Suppressor macrophage treated with lipopolysaccharide for 4 hours (primary cell): Measurements from ENCODE around the gene AHI1.

Experiments used
- DNase-seq: peaks from one replicate; pipeline ENCODE4 v3.0.0-alpha.2; 2020

AHI1 gene

GRCh38 chr6:135449246-135449645 lies 48.3 kb downstream of the AHI1 start:
- no peak for DNase-seq

GRCh38 chr6:135440087-135440792 lies 57.3 kb downstream of the AHI1 start:
- DNase-seq: no peak

DNA sequence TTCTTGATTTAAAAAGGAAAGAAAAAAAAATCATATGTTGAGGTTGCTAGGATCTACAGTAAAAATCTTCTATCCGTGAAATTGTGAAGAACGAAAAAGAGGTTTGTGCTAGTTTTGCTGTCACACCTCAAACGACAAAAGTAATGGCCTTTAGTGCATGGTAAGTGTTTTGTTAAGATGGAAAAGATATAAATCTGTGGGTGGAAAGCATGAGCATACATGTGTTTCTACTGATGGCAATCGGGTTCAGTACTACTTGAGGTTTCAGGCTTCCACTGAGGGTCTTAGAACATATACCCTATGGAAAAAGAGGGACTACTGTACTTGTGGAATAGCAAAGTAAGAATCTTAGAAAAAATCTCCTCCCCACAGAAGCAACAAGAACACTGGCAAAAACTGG lies 58.0 kb downstream of the AHI1 start:
- no peak for DNase-seq

DNA sequence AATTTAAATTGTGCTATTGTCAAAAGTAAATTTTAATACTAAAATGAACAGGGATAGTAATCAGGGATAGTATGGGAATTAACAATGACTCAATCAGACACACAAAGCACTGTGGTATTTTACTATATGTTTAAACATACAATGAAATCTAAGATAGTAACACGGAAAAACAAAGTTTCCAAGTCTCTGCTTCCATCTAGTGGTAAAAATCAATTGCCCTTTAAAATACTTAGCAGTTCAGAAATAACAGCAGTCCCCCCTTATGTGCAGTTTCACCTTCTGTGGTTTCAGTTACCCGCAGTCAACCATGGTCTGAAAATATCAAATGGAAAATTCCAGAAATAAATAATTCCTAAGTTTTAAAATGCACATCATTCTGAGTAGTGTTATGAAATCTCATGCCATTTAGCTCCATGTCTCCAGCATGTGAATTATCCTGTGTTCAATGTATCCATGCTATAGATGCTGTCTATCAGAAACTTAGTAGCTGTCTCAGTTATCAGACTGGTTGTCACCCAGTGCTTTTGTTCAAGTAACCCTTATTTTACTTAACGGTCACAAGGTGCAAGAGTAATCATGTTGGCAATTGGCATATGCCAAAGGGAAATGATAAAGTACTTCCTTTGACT lies 58.5 kb downstream of the AHI1 start:
- DNase-seq: peak; percentile 49

GRCh38 chr6:135434991-135435390 lies 62.5 kb downstream of the AHI1 start:
- peak; percentile 23 for DNase-seq

GRCh38 chr6:135434095-135434494 lies 63.4 kb downstream of the AHI1 start:
- DNase-seq: peak; percentile 64

DNA sequence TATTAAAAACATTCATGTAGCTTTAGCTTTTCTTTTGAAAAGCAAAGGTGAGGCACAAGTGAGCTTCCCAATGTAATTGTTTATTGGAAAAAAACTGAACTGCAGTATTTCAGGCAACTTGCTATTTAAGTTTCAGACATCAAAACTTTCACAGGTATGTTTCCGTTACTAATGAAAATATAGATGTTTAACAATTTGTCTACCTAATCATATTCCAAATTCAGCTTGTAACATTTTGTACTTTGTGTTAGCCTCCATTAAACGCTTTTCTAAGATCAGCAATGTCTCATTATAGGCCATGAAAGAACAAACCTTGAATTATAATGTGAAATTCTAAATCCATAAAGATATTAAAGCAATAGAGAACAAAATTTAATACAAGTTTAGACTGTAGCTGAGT lies 69.5 kb downstream of the AHI1 start:
- DNase-seq: no peak

- no peak for DNase-seq
Measured at GRCh38 chr6:135426833-135427232, 70.7 kb downstream of the AHI1 start.

GRCh38 chr6:135424385-135424784 lies 73.2 kb downstream of the AHI1 start:
- no peak for DNase-seq

DNA sequence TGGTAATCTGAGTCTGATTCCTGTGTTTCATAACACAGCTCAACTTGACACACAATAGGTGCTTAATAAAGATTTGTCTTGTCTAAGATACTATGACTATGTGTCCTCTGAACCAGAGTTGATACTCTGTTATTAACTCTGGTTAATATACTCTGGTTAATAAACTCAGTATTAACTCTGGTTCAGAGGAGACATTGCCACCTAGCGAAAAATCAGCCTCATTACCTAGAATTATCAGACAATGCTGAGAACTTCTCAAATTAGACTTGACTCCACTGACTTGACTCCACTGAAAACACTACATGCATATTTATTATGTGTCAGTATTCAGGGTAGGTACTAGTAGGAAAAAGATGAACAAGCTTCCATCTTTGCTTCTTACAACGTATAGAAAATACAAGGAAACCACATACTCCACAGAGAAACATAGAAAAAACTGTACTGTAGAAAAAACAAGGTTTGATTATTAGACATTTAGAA lies 73.9 kb downstream of the AHI1 start:
- peak; percentile 51 for DNase-seq

DNA sequence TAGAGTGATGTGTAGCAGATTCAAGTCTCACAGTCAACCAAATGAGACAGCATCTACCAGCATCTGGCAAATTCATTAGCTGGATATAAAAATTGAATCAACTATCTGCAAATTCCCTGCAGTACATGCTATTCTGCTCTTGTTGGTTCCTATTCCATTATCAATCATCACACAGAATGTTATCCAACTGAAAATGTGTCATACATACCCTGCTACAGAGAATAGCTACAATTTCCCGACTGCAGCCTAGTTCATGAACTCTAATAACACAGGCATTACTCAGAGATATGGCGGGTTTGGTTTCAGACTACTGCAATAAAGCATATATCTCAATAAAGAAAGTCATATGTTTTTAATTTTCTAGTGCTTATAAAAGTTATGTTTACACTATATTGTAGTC lies 78.4 kb downstream of the AHI1 start:
- DNase-seq: no peak

DNA sequence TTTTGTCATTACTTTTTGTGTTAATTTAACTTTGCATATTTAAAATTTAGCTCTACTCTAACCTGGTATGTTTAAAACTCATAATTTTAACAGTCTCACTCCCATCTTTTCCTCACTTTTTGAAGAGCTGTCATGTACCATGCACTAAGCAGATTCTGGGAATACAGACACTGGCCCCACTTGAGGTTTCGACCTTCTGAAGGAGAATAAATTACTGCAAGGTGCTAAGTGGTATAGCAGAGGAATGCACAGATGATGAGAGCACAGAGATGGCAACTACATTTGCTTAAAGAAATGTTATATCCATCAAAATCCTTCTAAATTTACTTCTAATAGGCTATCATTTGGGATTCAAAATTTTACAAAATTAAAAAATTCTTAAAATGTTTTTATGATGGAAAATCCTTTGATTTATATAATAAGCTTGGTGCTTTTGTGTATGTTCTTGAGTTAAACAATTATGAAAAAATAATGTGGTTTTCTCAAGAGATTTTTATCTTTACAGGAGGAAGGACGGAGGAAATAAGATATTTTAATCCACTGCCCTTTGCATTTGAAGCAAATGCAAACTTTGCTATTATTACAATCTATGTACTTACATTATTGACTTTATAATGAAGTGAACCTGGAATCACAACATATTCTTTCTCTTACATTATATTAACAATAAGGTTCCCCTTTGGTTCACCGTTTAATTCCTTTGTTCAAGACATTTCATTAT lies 79.3 kb downstream of the AHI1 start:
- no peak for DNase-seq

- no peak for DNase-seq
Measured at GRCh38 chr6:135412761-135413160, 84.8 kb downstream of the AHI1 start.

DNA sequence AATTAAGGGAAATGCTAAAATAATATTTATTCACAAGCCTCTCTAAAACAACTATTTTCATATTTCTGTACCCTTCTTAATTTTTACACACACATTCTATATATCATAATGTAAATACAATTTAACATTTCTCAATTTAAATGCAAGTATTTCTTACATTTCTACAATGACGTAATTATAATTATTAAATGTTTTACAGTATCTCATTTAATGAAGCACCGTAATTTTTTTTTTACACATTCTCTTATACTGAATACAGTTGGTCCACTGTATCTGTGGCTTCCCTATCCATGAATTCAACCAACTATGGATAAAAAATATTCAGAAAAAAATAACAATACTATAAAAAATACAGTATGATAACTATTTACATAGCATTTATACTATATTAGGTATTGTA lies 85.7 kb downstream of the AHI1 start:
- no peak for DNase-seq

DNA sequence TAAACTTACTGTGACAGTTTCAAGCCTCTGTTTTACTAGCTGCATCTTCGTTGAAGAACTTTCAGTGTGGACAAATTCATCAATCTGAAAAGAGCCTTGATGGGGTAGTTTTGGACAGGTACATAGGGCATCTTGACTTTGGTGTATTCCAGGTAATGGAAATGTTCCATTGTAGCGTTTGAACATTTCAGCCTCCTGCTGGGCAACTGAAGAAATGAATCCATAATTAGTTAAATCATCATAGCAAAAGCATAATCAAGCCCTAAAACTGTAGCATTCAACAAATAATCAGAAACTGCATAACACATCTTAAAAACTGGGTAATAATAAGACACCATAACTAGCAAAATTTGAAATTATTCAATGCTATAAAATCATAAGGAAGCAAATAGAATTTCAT lies 86.2 kb downstream of the AHI1 start:
- no peak for DNase-seq

DNA sequence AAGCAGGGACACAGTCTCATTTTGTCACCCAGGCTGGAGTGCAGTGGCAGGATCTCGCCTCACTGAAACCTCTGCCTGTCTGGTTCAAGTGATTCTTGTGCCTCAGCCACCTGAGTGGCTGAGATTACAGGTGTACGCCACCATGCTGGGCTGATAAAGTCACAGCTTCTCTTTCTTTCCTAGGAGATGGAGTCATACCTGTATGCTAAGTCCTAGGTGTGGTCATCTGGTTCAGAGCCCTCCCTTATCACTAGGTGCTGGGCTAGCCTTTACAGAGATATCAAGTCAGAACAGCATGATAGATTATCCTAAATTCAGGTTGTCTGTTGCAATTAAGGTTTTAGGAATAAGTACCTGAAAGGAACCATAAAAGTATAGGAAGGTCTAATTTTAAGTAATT lies 86.7 kb downstream of the AHI1 start:
- no peak for DNase-seq

GRCh38 chr6:135403584-135403983 lies 94.0 kb downstream of the AHI1 start:
- no peak for DNase-seq

DNA sequence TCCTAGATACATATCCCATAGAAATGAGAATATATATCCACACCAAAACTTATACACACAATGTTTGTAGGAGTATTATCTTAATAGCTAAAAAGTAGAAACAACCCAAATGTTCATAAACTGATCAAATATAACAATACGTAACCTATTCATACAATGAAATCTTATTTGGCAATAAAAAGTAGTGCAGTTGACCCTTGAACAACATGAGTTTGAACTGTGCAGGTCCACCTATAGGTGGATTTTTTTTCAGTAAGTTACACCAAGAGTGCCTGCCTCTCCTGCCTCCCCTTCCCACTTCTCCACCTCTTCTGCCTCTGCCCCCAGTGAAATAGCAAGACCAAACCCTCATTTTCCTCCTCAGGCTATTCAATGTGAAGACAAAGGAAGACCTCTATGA lies 95.2 kb downstream of the AHI1 start:
- no peak for DNase-seq

DNA sequence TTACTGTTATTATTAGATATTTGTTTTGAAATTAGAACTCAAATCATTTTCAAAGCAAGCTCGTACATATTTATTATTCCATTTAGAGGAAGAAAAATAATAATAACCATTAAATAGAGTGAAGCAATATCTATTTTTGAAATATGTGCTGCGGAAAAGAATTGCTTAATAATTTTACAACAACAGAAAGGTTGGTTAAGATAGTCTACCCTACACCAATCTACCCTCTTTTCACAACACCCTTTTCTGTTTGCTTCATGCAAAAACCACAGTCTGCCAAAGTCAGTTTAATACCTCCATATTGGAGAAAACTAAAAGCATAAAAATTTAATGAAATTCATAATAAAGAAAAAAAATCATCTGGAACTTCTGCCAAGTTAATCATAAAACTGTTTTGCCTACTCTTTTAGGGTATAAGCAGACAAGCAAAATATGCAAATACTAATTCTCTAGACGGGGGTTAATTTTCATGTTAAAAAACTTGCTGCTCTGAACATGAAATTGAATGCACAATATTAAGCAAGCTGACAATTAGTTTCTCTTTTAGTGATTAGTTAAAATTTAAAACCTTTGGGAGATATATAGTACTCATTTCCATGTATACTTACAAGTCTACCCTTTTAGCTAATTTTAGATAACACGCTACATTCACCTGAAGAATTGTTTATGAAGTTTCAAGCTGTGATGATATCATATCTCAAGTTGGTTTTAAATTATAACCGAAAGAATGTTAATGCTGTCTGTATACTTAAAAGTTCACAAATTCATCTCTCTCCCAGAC lies 100.2 kb downstream of the AHI1 start:
- no peak for DNase-seq

GRCh38 chr6:135395136-135395535 lies 102.4 kb downstream of the AHI1 start:
- no peak for DNase-seq

DNA sequence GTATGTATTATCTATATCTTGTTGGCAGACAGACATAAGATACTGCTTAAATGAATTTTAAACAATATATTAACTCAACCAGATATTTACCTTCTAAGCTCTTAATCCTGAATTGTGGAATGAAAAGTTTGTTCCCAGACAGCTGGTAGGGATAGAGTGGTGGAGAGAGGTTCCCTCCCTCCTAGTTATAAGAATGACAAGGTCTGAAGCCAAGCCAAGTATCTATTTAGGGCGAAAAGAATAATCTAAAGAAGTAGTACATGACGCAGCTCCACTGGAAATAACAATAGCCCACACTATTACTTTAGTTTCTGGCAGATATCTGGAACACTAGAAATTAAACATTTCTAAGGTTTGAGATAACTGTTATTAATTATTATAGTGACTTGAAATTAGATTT lies 104.3 kb downstream of the AHI1 start:
- no peak for DNase-seq

DNA sequence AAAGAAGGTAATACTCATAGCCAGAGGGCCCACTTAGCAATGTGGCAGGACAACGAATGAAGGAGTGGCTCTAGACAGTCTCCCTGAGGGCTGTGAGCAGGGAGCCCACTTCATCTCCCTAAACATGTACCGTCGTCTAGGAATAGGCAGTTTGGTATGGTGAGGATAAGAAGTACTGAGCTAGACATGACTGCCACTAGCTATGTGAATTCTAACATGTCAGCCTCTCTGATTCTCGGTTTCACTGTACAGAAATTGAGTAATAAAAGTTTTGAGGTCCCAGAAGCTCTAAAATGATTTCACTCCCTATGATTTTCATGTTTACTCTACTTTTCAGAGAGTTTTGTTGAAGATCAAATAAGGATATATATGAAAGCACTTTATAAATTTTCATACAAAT lies 107.1 kb downstream of the AHI1 start:
- no peak for DNase-seq

DNA sequence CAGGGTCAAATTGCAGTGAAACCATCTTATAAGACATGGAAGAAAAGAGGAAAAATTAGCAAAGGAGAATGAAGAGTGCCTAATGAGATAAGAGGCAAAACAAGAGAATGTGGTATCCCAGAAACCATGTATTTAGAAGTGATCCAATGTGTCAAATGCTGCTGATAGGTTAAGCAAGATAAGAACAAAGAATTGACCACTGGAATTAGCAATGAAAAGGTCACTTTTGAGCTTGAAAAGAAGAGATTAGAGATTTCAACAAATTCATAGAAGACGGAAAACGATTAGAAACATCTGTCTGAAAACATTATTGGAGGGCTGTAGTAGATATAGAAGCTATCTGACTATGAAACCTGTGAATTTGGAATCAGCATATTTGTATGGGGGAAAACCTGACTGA lies 112.2 kb downstream of the AHI1 start:
- DNase-seq: no peak
